HL-60 (cell line): ENCODE results near the gene ADPRH.
A peak's percentile ranks its signal among the peaks of the same experiment; 100 is the strongest.

Source experiments
- DNase-seq, 2 experiments: peaks; one replicate each; pipeline ENCODE4 v3.0.0-alpha.2; 2010 to 2020; ENCODE audit warnings: low read depth in 1 of 2, low spot score in 1 of 2
- H3K27ac ChIP-seq: fragments of 250-450 bp; sonication (Bioruptor Pico); replicated peaks from 2 replicates; pipeline ENCODE4 v1.5.1; 2020; ENCODE audit warnings: mild to moderate bottlenecking, moderate library complexity
- H3K27me3 ChIP-seq: fragments of 250-450 bp; sonication (Bioruptor Pico); 2 replicates; pipeline ENCODE4 v1.5.1; 2021; ENCODE audit warnings: mild to moderate bottlenecking, moderate library complexity; ENCODE audit not compliant: insufficient read depth, poor library complexity, severe bottlenecking
- H3K4me3 ChIP-seq: replicated peaks from 2 replicates; pipeline ENCODE4 v1.5.1; 2011; ENCODE audit warnings: mild to moderate bottlenecking, control low read depth, low read length; ENCODE audit not compliant: insufficient read depth
- TF ChIP-seq, protein P1 (sequence below): IDR thresholded peaks from one replicate; pipeline ENCODE4 v1.5.1; 2011; ENCODE audit warnings: low read length, control low read depth, inconsistent platforms; ENCODE audit not compliant: insufficient read depth
- TF ChIP-seq, protein P2 (sequence below): IDR thresholded peaks from 2 replicates; pipeline ENCODE4 v1.6.1; 2012; ENCODE audit warnings: low read depth; ENCODE audit not compliant: insufficient replicate concordance

Gene ADPRH

GRCh38 chr3:119636891-119637611 lies 57.8 kb downstream of the ADPRH start:
- Histone ChIP-seq H3K4me3 (no peak overlapping the region), H3K27ac (peak overlapping the region; percentile 94), H3K27me3 (no peaks in the 10 kb centered on the region)
- no peak for DNase-seq
- TF ChIP-seq, protein P1, sequence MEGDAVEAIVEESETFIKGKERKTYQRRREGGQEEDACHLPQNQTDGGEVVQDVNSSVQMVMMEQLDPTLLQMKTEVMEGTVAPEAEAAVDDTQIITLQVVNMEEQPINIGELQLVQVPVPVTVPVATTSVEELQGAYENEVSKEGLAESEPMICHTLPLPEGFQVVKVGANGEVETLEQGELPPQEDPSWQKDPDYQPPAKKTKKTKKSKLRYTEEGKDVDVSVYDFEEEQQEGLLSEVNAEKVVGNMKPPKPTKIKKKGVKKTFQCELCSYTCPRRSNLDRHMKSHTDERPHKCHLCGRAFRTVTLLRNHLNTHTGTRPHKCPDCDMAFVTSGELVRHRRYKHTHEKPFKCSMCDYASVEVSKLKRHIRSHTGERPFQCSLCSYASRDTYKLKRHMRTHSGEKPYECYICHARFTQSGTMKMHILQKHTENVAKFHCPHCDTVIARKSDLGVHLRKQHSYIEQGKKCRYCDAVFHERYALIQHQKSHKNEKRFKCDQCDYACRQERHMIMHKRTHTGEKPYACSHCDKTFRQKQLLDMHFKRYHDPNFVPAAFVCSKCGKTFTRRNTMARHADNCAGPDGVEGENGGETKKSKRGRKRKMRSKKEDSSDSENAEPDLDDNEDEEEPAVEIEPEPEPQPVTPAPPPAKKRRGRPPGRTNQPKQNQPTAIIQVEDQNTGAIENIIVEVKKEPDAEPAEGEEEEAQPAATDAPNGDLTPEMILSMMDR = no peak

DNA sequence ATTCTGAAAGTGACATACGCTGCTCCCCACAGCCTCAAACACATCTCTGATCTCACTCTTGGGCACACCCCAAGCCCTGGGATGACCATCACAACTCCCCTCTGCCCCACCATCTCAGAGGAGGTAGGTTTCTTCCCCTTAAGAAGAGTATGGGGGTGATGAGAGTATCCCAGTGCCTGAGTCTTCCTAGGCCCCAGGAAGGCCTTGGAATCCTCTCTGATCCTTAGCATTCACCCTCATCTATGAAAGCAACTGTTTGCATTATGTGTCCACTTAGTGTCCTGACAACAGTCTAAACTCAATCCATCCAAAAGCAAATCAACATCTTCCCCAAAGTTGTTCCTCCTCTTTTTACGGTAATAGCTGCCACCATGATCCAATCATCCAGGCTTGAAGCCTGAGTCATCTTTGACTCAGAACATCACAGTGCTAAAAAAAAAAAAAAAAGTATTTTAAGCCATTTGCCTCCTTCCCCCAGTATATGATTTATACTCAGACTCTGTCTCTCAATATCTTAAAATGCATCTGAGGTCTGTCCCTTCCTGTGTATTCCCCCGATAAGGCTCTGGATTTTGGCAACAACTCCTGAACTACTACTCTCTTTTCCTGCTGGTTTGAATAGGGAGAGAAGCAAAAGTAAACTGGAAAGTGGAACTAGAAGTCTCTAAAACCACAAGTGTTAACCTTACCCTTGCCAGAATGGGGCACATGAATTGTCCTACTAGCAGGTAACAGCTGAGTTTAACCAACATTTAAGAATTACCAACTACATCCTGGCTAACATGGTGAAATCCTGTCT lies 58.6 kb downstream of the ADPRH start:
- TF ChIP-seq, protein P2, sequence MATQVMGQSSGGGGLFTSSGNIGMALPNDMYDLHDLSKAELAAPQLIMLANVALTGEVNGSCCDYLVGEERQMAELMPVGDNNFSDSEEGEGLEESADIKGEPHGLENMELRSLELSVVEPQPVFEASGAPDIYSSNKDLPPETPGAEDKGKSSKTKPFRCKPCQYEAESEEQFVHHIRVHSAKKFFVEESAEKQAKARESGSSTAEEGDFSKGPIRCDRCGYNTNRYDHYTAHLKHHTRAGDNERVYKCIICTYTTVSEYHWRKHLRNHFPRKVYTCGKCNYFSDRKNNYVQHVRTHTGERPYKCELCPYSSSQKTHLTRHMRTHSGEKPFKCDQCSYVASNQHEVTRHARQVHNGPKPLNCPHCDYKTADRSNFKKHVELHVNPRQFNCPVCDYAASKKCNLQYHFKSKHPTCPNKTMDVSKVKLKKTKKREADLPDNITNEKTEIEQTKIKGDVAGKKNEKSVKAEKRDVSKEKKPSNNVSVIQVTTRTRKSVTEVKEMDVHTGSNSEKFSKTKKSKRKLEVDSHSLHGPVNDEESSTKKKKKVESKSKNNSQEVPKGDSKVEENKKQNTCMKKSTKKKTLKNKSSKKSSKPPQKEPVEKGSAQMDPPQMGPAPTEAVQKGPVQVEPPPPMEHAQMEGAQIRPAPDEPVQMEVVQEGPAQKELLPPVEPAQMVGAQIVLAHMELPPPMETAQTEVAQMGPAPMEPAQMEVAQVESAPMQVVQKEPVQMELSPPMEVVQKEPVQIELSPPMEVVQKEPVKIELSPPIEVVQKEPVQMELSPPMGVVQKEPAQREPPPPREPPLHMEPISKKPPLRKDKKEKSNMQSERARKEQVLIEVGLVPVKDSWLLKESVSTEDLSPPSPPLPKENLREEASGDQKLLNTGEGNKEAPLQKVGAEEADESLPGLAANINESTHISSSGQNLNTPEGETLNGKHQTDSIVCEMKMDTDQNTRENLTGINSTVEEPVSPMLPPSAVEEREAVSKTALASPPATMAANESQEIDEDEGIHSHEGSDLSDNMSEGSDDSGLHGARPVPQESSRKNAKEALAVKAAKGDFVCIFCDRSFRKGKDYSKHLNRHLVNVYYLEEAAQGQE = no peak
- DNase-seq = peak; percentile 30 to 41
- Histone ChIP-seq H3K27ac (peak overlapping the region; percentile 94), H3K4me3 (peak overlapping the region; percentile 36), H3K27me3 (no peaks in the 10 kb centered on the region)
